Measurements from ENCODE around the gene SP110. TPM values are rescaled to one million over a fixed set of nuclear protein-coding genes. Genes with fewer than 3 reads are reported as not detected.

SP110 gene
- total and polyA plus RNA-seq, 9 donors: 18.4 to 46.1 (median 21.4) TPM

DNA sequence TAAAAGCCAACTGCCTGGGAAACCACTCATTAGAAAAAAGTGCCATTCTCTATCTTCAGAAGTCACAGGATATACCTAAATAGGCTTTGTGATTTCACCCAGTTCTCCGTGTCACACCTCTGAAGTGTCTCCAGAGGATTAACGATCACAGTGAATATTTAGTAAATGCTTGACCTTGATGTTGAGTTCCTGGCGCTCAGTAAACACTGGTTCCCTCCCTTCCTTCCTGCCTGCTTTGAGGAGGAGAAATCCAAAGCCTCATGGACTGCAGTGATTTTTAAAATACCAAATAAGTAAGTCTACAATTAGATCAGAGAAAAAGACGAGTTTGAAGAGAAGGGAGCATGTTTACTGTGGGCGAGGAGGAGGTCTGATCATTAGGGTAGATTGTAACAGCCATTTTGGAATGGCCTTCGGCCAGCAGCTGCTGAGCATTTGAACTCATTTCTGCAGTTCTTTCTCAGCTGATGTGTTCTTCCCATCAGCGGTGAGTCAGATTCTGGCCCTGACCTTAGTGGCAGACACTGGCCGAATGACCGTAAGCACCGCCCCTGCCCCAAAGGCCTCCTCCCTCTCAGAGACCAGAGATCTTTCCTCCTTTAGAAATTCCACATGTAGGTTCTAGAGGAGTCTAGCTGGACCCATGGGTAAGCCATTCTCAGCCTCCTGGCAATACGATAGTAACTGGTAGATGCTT is 89.0 kb downstream of the SP110 start:
- peak; percentile 31 for TF ChIP-seq POLR2A (IDR thresholded peaks at IDR 0.05)
- TF ChIP-seq EP300 (IDR thresholded peaks at IDR 0.05): peak; percentile 82
- TF ChIP-seq, protein P1, sequence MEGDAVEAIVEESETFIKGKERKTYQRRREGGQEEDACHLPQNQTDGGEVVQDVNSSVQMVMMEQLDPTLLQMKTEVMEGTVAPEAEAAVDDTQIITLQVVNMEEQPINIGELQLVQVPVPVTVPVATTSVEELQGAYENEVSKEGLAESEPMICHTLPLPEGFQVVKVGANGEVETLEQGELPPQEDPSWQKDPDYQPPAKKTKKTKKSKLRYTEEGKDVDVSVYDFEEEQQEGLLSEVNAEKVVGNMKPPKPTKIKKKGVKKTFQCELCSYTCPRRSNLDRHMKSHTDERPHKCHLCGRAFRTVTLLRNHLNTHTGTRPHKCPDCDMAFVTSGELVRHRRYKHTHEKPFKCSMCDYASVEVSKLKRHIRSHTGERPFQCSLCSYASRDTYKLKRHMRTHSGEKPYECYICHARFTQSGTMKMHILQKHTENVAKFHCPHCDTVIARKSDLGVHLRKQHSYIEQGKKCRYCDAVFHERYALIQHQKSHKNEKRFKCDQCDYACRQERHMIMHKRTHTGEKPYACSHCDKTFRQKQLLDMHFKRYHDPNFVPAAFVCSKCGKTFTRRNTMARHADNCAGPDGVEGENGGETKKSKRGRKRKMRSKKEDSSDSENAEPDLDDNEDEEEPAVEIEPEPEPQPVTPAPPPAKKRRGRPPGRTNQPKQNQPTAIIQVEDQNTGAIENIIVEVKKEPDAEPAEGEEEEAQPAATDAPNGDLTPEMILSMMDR (IDR thresholded peaks at IDR 0.05): no peak
- intact Hi-C loops (cut with DNase I): no loop called here
- Histone ChIP-seq H3K4me1 (ENCODE audit: insufficient read depth) (peaks cover 5% of the 10 kb centered on the region), H3K9me3 (no peaks in the 10 kb centered on the region), H3K36me3 (no peaks in the 10 kb centered on the region), H3K4me3 (no peak overlapping the region), H3K27ac (peak overlapping the region; percentile 50 to 84), H3K27me3 (no peaks in the 10 kb centered on the region)
- DNase-seq: peak; percentile 84 to 94 (median 85)
- 2 to 6% (median 5%) methylated on average over 11 of the region's 11 CpGs for WGBS, 3 donors

DNA sequence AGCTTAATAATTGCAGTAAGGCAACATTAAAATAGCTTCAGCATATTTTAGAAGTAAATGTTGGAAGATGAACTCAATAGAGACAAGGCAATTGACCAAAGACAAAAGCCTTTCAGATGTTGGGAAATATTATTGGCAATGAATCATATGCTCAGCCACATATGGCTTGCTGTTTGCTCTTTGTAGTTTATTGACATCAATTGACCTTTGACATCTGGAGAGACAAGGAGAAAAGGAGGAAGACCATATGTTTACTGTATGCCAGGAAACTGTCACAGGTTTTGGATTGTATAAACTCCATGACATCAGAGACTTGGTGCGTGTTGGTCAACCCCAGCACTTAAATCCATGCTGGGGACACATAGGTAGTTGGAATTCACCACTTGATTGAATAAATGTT is 90.4 kb downstream of the SP110 start:
- no peak for DNase-seq
- peak overlapping the region in 1 of 2 donors; percentile 5 for H3K27ac ChIP-seq
- WGBS, 3 donors: 92 to 100% (median 96%) methylated on average over 1 of the region's 1 CpG
- no peaks in the 10 kb centered on the region for H3K36me3 ChIP-seq
- H3K9me3 ChIP-seq: no peaks in the 10 kb centered on the region
- TF ChIP-seq EP300 (IDR thresholded peaks at IDR 0.05) (no peak), POLR2A (IDR thresholded peaks at IDR 0.05) (no peak)
- TF ChIP-seq, protein P1 (IDR thresholded peaks at IDR 0.05): no peak
- H3K4me3 ChIP-seq: no peak overlapping the region
- intact Hi-C loops (cut with DNase I): no loop called here
- H3K27me3 ChIP-seq: no peaks in the 10 kb centered on the region
- peaks cover 5% of the 10 kb centered on the region for H3K4me1 ChIP-seq (ENCODE audit: insufficient read depth)

DNA sequence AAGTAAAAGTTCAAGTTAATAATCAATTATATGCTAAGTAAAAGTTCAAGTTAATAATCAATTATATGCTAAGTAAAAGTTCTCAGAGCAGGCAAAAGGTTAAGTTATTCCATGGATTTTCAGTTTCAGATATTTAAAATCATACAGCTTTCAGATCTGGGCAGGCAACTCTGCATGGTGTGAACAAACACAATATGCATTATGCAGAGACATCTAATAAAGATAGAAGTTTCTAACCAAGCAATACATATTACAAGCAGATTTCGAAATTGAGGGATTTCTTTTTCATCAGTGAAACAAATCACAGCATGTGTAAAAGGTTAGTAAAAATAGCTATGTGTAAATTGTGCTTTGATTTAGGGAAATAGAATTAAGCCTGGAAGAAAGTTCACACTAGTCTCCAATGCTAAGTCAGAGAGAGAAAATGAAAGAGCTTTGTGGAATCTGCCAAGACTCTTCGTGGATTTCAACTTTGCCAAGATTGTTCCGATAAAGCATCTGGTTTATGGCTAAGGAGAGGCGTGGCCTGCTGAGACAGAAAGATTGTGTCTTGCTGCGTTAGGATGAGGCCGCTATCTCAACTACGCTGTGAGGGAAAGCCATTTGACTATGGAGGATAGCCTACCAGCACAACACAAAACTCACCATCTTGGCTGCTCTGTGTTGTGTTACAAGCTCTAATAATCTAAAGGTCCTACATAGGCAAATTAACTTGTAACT is 91.0 kb downstream of the SP110 start:
- WGBS, 3 donors: 42 to 51% (median 46%) methylated on average over 7 of the region's 7 CpGs
- Histone ChIP-seq H3K27ac (peak overlapping the region in 1 of 2 donors; percentile 5), H3K9me3 (no peaks in the 10 kb centered on the region), H3K27me3 (no peaks in the 10 kb centered on the region), H3K4me1 (ENCODE audit: insufficient read depth) (peaks cover 5% of the 10 kb centered on the region), H3K36me3 (no peaks in the 10 kb centered on the region), H3K4me3 (no peak overlapping the region)
- intact Hi-C loops (cut with DNase I): no loop called here
- DNase-seq: no peak
- TF ChIP-seq POLR2A (IDR thresholded peaks at IDR 0.05) (no peak), EP300 (IDR thresholded peaks at IDR 0.05) (no peak)

DNA sequence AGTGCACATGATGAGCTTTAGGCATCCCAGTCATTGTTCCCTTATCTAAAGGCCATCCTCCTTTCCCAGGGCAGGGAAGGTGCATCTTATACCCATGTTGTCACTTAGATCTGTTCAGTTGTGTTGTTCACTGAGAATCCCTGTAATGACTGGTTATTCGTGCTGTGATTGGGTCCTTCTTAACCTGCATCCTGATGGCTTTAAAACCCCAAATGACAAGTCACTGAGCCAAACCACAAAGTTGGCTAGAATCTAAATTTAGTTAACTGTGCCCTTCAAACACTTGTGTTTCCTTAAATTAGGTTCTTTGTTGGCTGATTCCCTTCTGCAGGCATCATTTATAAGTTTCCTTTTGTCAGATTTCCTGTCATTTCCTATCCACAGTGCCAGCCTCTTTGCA is 92.6 kb downstream of the SP110 start:
- Histone ChIP-seq H3K27me3 (no peaks in the 10 kb centered on the region), H3K36me3 (no peaks in the 10 kb centered on the region), H3K4me1 (ENCODE audit: insufficient read depth) (peaks cover 5% of the 10 kb centered on the region), H3K27ac (no peak overlapping the region), H3K4me3 (no peak overlapping the region), H3K9me3 (no peaks in the 10 kb centered on the region)
- WGBS, 3 donors: 86 to 96% (median 86%) methylated on average over 1 of the region's 1 CpG
- no peak for DNase-seq
- intact Hi-C loops (cut with DNase I): no loop called here
- TF ChIP-seq EP300 (IDR thresholded peaks at IDR 0.05) (no peak), POLR2A (IDR thresholded peaks at IDR 0.05) (no peak)
- TF ChIP-seq, protein P1 (IDR thresholded peaks at IDR 0.05): no peak

All from ovary (tissue), 9 donors.